GM12878 (cell line): Measurements from ENCODE around the gene CRAMP1. TPM values are rescaled to one million over a fixed set of nuclear protein-coding genes. Genes with fewer than 3 reads are reported as not detected.

Experiments used
- CBFB ChIP-seq: IDR thresholded peaks from 2 replicates; pipeline ENCODE4 v1.6.1; 2016; ENCODE audit warnings: antibody characterized with exemption, low read depth
- CHD2 ChIP-seq: IDR thresholded peaks from 2 replicates; pipeline ENCODE4 v1.6.1; 2011; ENCODE audit warnings: low read depth, low read length, improper control_type of control experiment, borderline replicate concordance
- CREM ChIP-seq: IDR thresholded peaks from 2 replicates; pipeline ENCODE4 v1.6.1; 2014; ENCODE audit warnings: antibody characterized with exemption, low read depth
- DPF2 ChIP-seq: fragments of 450-650 bp; IDR thresholded peaks from 2 replicates; pipeline ENCODE4 v1.6.1; 2017; ENCODE audit warnings: mild to moderate bottlenecking
- ESRRA ChIP-seq: IDR thresholded peaks from 2 replicates; pipeline ENCODE4 v1.6.1; 2012; ENCODE audit warnings: mild to moderate bottlenecking, low read length, improper control_type of control experiment
- JUND ChIP-seq: IDR thresholded peaks from 2 replicates; pipeline ENCODE4 v1.6.1; 2012; ENCODE audit warnings: low read depth, mild to moderate bottlenecking, low read length, improper control_type of control experiment, moderate library complexity
- MXI1 ChIP-seq: fragments of 150-350 bp; IDR thresholded peaks from 2 replicates; pipeline ENCODE4 v1.6.1; 2011; ENCODE audit warnings: low read depth, mild to moderate bottlenecking, inconsistent platforms, low read length, improper control_type of control experiment
- POLR2A ChIP-seq: IDR thresholded peaks from 2 replicates; pipeline ENCODE4 v1.6.1; 2011; ENCODE audit warnings: low read depth, mild to moderate bottlenecking, low read length
- SP1 ChIP-seq: IDR thresholded peaks from one replicate; pipeline ENCODE4 v1.6.1; 2011; ENCODE audit warnings: low read depth, low read length
- SREBF1 ChIP-seq: IDR thresholded peaks from 2 replicates; pipeline ENCODE4 v1.6.1; 2012; ENCODE audit warnings: mild to moderate bottlenecking, low read length
- TAF1 ChIP-seq: IDR thresholded peaks from 2 replicates; pipeline ENCODE4 v1.6.1; 2011; ENCODE audit warnings: mild to moderate bottlenecking, low read depth, low read length, borderline replicate concordance
- YBX1 ChIP-seq: fragments of 450-650 bp; IDR thresholded peaks from 2 replicates; pipeline ENCODE4 v1.6.1; 2016; ENCODE audit warnings: antibody characterized with exemption
- ZBED1 ChIP-seq: IDR thresholded peaks from 2 replicates; pipeline ENCODE4 v1.6.1; 2016; ENCODE audit warnings: borderline replicate concordance
- ZSCAN29 ChIP-seq: fragments of 450-650 bp; IDR thresholded peaks from 2 replicates; pipeline ENCODE4 v1.6.1; 2017; ENCODE audit warnings: mild to moderate bottlenecking, moderate library complexity
- polyA plus RNA-seq, 11 experiments: library from polyadenylated mRNA; depleted of rRNA in 4 of 11; unstranded in 6 of 11; stranded (reverse) in 5 of 11; fragments of >200 nt; fragmentation: Nextera tagmentation in 4 of 11; fragmentation: Illumina TruSeq in 1 of 11; extraction: Ambion mirVana in 4 of 11; extraction: Trizol in 1 of 11; gene quantifications; 1 replicate in 1 of 11; 2 replicates in 10 of 11; pipeline versions ENCODE4 v1.2.1 to v1.2.3, GENCODE V29; 2011 to 2016; ENCODE audit warnings: inconsistent platforms in 2 of 11, missing spikeins in 2 of 11, low read depth in 1 of 11
- total RNA-seq, 4 experiments: library from RNA; depleted of rRNA in 3 of 4; stranded (reverse); fragments of >200 nt in 3 of 4; fragmentation: Illumina TruSeq in 1 of 4; extraction: Trizol in 1 of 4; gene quantifications; 2 replicates each; pipeline versions ENCODE4 v1.2.1 to v1.2.3, GENCODE V29; 2013 to 2021
- TF ChIP-seq, protein P1 (sequence below): IDR thresholded peaks from 2 replicates; pipeline ENCODE4 v1.6.1; 2011; ENCODE audit warnings: borderline replicate concordance, low read depth, mild to moderate bottlenecking, moderate library complexity, mixed read lengths, low read length; ENCODE audit not compliant: insufficient read depth; ENCODE audit errors: extremely low read length
- TF ChIP-seq, protein P2 (sequence below): IDR thresholded peaks from 2 replicates; pipeline ENCODE4 v1.6.1; 2012; ENCODE audit warnings: improper control_type of control experiment, low read depth, low read length; ENCODE audit not compliant: insufficient replicate concordance
- TF ChIP-seq, protein P3 (sequence below): IDR thresholded peaks from 2 replicates; pipeline ENCODE4 v1.6.1; 2011; ENCODE audit warnings: borderline replicate concordance, low read depth, mild to moderate bottlenecking, moderate library complexity, low read length; ENCODE audit not compliant: insufficient read depth, poor library complexity, severe bottlenecking
- TF ChIP-seq, protein P4 (sequence below): fragments of 450-650 bp; IDR thresholded peaks from 2 replicates; pipeline ENCODE4 v1.6.1; 2016; ENCODE audit warnings: mild to moderate bottlenecking

CRAMP1 gene
- total and polyA plus RNA-seq, 10 of the 15 experiments (the other 5 are each of a cell fraction or from before 2014, with no cell fraction given): 0.37 to 9.8 (median 3.9) TPM

DNA sequence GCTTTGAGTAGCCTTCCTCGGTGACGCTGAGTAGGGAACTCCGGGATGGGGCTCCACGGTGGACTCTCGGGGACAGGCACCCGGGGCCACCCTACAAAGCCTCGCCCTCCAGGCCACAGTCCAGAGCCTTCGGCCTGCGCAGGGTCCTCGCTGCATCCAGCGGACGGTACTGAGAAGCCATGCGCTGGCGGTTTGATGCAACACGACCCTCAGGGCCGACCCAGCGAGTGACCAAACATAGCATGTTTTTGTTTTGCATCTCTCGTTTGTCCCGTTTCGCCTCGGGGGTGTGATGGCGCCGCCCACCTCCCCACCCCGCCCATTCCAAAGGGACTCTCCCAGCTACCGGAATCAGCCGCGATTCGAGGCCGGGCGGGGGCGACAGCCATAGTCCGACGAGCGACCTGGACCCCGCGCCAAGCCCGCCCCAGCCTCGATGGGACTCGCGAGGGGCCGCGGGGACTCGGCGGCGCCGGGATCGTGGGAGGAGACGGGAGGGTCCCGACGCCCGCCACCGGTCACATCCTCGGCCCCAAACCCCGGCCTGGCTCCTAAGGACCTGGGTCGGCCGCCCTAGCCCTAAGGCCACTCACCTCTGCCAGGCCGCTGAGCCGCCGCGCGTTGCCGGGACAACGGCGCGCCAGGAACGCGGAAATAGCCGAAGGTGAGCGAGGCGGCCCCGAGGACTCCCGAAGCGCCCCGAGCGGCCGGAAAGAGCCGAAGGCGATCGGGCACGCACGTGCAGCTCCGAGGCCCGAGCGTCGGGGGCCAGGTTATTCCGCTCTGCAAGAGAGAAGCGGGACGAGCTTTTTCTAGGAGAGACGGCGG, 1.9 kb upstream of the CRAMP1 start (continued):
- TF ChIP-seq, protein P1, sequence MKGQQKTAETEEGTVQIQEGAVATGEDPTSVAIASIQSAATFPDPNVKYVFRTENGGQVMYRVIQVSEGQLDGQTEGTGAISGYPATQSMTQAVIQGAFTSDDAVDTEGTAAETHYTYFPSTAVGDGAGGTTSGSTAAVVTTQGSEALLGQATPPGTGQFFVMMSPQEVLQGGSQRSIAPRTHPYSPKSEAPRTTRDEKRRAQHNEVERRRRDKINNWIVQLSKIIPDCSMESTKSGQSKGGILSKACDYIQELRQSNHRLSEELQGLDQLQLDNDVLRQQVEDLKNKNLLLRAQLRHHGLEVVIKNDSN: no peak
- TF ChIP-seq CBFB (no peak), MXI1 (peak; percentile 83), YBX1 (no peak), DPF2 (0 out of 2 replicates have a peak, but pooled peaks have one; percentile 22), JUND (no peak), CHD2 (no peak), SREBF1 (no peak), POLR2A (0 out of 2 replicates have a peak, but pooled peaks have one; percentile 42), ZSCAN29 (no peak), ESRRA (no peak), ZBED1 (no peak), CREM (no peak), TAF1 (0 out of 2 replicates have a peak, but pooled peaks have one; percentile 20), SP1 (no peak)
- TF ChIP-seq, protein P2, sequence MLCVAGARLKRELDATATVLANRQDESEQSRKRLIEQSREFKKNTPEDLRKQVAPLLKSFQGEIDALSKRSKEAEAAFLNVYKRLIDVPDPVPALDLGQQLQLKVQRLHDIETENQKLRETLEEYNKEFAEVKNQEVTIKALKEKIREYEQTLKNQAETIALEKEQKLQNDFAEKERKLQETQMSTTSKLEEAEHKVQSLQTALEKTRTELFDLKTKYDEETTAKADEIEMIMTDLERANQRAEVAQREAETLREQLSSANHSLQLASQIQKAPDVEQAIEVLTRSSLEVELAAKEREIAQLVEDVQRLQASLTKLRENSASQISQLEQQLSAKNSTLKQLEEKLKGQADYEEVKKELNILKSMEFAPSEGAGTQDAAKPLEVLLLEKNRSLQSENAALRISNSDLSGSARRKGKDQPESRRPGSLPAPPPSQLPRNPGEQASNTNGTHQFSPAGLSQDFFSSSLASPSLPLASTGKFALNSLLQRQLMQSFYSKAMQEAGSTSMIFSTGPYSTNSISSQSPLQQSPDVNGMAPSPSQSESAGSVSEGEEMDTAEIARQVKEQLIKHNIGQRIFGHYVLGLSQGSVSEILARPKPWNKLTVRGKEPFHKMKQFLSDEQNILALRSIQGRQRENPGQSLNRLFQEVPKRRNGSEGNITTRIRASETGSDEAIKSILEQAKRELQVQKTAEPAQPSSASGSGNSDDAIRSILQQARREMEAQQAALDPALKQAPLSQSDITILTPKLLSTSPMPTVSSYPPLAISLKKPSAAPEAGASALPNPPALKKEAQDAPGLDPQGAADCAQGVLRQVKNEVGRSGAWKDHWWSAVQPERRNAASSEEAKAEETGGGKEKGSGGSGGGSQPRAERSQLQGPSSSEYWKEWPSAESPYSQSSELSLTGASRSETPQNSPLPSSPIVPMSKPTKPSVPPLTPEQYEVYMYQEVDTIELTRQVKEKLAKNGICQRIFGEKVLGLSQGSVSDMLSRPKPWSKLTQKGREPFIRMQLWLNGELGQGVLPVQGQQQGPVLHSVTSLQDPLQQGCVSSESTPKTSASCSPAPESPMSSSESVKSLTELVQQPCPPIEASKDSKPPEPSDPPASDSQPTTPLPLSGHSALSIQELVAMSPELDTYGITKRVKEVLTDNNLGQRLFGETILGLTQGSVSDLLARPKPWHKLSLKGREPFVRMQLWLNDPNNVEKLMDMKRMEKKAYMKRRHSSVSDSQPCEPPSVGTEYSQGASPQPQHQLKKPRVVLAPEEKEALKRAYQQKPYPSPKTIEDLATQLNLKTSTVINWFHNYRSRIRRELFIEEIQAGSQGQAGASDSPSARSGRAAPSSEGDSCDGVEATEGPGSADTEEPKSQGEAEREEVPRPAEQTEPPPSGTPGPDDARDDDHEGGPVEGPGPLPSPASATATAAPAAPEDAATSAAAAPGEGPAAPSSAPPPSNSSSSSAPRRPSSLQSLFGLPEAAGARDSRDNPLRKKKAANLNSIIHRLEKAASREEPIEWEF: no peak
- TF ChIP-seq, protein P3, sequence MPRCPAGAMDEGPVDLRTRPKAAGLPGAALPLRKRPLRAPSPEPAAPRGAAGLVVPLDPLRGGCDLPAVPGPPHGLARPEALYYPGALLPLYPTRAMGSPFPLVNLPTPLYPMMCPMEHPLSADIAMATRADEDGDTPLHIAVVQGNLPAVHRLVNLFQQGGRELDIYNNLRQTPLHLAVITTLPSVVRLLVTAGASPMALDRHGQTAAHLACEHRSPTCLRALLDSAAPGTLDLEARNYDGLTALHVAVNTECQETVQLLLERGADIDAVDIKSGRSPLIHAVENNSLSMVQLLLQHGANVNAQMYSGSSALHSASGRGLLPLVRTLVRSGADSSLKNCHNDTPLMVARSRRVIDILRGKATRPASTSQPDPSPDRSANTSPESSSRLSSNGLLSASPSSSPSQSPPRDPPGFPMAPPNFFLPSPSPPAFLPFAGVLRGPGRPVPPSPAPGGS: no peak
- TF ChIP-seq, protein P4, sequence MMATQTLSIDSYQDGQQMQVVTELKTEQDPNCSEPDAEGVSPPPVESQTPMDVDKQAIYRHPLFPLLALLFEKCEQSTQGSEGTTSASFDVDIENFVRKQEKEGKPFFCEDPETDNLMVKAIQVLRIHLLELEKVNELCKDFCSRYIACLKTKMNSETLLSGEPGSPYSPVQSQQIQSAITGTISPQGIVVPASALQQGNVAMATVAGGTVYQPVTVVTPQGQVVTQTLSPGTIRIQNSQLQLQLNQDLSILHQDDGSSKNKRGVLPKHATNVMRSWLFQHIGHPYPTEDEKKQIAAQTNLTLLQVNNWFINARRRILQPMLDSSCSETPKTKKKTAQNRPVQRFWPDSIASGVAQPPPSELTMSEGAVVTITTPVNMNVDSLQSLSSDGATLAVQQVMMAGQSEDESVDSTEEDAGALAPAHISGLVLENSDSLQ: peak; percentile 69
